Thoracic aorta (tissue), 2 donors: Measurements from ENCODE around the gene SUFU. TPM values are rescaled to one million over a fixed set of nuclear protein-coding genes. Genes with fewer than 3 reads are reported as not detected.

Experiments
- ATAC-seq: fragments of 150-250 bp; one replicate; pipeline ENCODE4 v1.8.0; 2017; ENCODE audit warnings: low read depth; ENCODE audit not compliant: insufficient number of reproducible peaks, low FRiP score
- DNase-seq: peaks from one replicate; pipeline ENCODE4 v3.0.0-alpha.2; 2020; ENCODE audit warnings: low spot score
- H3K27ac ChIP-seq, 2 donors: fragments of 200-600 bp; sonication (generic); 1 replicate in 1 of 2; 2 replicates in 1 of 2; pipeline ENCODE4 v1.5.1; 2016; ENCODE audit warnings: mild to moderate bottlenecking in 2 of 2, moderate library complexity in 2 of 2
- H3K27me3 ChIP-seq: fragments of 200-600 bp; sonication (generic); replicated peaks from 2 replicates; pipeline ENCODE4 v1.6.0; 2016; ENCODE audit warnings: mild to moderate bottlenecking; ENCODE audit not compliant: insufficient read depth
- H3K36me3 ChIP-seq: fragments of 200-600 bp; sonication (generic); one replicate; pipeline ENCODE4 v1.5.1; 2016
- H3K4me1 ChIP-seq, 2 donors: fragments of 200-600 bp; sonication (generic); 1 replicate in 1 of 2; 2 replicates in 1 of 2; pipeline versions ENCODE4 v1.5.1 to v1.6.0; 2016; ENCODE audit warnings: low read depth in 2 of 2, mild to moderate bottlenecking in 1 of 2; ENCODE audit not compliant: control insufficient read depth in 1 of 2
- H3K4me3 ChIP-seq: fragments of 200-600 bp; sonication (generic); 2 replicates; pipeline ENCODE4 v1.5.1; 2016; ENCODE audit warnings: mild to moderate bottlenecking
- H3K9me3 ChIP-seq: fragments of 200-600 bp; sonication (generic); 2 replicates; pipeline ENCODE4 v1.5.1; 2016
- CTCF ChIP-seq: fragments of 200-600 bp; sonication (generic); IDR thresholded peaks from one replicate; pipeline ENCODE4 v1.5.1; 2019; ENCODE audit warnings: antibody characterized with exemption
- total RNA-seq, 2 donors: library from RNA; depleted of rRNA; stranded (reverse); fragments of >200 nt; gene quantifications; one replicate each; pipeline versions ENCODE4 v1.1.0 to v1.2.3, GENCODE V29; 2016

The SUFU gene
- total RNA-seq, 2 donors from 2014 or later, result 4.6 to 7.6 TPM

DNA sequence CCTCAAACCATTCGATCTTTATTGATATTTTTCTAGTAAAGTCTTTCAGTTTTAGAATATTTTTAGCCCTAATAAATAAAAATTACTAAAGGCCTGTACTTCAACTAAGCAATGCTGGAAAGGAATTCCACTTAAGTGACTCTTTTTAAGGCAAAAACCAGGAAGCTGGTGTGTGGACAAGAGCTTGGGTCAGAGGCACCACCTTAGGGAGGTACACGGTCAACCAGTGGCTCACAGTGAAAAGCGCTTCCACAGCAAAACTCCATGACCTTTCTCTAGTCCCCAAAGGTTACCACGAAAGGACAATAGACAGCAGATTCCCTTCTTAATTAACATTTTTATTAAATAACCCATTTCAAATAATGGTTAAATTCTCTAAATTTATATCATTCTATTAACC, 179.2 kb downstream of the SUFU start:
- Histone ChIP-seq H3K27me3 (no peaks in the 10 kb centered on the region), H3K4me1 (peaks cover 0 to 2% of the 10 kb centered on the region in 2 donors), H3K36me3 (peaks cover 11% of the 10 kb centered on the region), H3K27ac (no peak overlapping the region), H3K4me3 (no peak overlapping the region), H3K9me3 (no peaks in the 10 kb centered on the region)
- DNase-seq (no peak), ATAC-seq (no peak)
- TF ChIP-seq CTCF, result no peak

Other genes with a start within 250 kb of the SUFU start
- gene NFKB2, start 108.3 kb upstream of the SUFU start, total RNA-seq, result 10 to 100 TPM; 26.8 to 40.9 TPM
- gene PSD, start 85.2 kb upstream of the SUFU start, total RNA-seq, result under 1 TPM in 1 of 2 donors, not detected in 1; 0.21 TPM
- gene FBXL15, start 83.1 kb upstream of the SUFU start, total RNA-seq, result 10 to 100 TPM; 19.8 to 24.0 TPM
- 10 to 100 TPM; 40.8 to 53.2 TPM for gene CUEDC2, start 71.4 kb upstream of the SUFU start, total RNA-seq
- gene C10orf95, start 52.4 kb upstream of the SUFU start, total RNA-seq, result not detected
- 100 to 1,000 TPM in 1 of 2 donors, 10 to 100 TPM in 1; 98.0 to 116 TPM for gene ACTR1A, start 1.3 kb upstream of the SUFU start, total RNA-seq
- gene TRIM8, start 140.5 kb downstream of the SUFU start, total RNA-seq, result 100 to 1,000 TPM; 154 to 192 TPM
- gene ARL3, start 210.4 kb downstream of the SUFU start, total RNA-seq, result 1 to 10 TPM; 5.1 to 8.8 TPM
- gene SFXN2, start 210.7 kb downstream of the SUFU start, total RNA-seq, result 10 to 100 TPM in 1 of 2 donors, 1 to 10 TPM in 1; 1.6 to 18.3 TPM
- gene WBP1L, start 240.0 kb downstream of the SUFU start, total RNA-seq, result 100 to 1,000 TPM; 123 to 268 TPM